Gastroesophageal sphincter (tissue), 3 donors: ENCODE measurements around the gene GBP1.

ENCODE experiments used
- EP300 ChIP-seq: sonication (generic); formaldehyde crosslinking; IDR thresholded peaks from one replicate; pipeline ENCODE4 v1.6.1; 2017; ENCODE audit warnings: antibody characterized with exemption, mild to moderate bottlenecking
- POLR2A ChIP-seq, 2 donors: fragments of 450-650 bp; IDR thresholded peaks; one replicate each; pipeline ENCODE4 v1.6.1; 2017; ENCODE audit warnings: antibody characterized with exemption in 2 of 2, mild to moderate bottlenecking in 2 of 2, moderate library complexity in 1 of 2
- POLR2AphosphoS5 ChIP-seq: sonication (generic); formaldehyde crosslinking; IDR thresholded peaks from one replicate; pipeline ENCODE4 v1.6.1; 2017; ENCODE audit warnings: antibody characterized with exemption
- TF ChIP-seq, protein P1 (sequence below), 4 experiments: fragments of 200-600 bp in 2 of 4; fragments of 450-650 bp in 2 of 4; sonication (generic) in 1 of 4; IDR thresholded peaks; one replicate each; pipeline ENCODE4 v1.5.1; 2017 to 2019; ENCODE audit warnings: antibody characterized with exemption in 4 of 4, mild to moderate bottlenecking in 2 of 4, moderate library complexity in 2 of 4

GRCh38 chr1:89068291-89068690, 3.3 kb upstream of the GBP1 start:
- TF ChIP-seq, protein P1, sequence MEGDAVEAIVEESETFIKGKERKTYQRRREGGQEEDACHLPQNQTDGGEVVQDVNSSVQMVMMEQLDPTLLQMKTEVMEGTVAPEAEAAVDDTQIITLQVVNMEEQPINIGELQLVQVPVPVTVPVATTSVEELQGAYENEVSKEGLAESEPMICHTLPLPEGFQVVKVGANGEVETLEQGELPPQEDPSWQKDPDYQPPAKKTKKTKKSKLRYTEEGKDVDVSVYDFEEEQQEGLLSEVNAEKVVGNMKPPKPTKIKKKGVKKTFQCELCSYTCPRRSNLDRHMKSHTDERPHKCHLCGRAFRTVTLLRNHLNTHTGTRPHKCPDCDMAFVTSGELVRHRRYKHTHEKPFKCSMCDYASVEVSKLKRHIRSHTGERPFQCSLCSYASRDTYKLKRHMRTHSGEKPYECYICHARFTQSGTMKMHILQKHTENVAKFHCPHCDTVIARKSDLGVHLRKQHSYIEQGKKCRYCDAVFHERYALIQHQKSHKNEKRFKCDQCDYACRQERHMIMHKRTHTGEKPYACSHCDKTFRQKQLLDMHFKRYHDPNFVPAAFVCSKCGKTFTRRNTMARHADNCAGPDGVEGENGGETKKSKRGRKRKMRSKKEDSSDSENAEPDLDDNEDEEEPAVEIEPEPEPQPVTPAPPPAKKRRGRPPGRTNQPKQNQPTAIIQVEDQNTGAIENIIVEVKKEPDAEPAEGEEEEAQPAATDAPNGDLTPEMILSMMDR (IDR thresholded peaks at IDR 0.05), result no peak
- TF ChIP-seq POLR2A (IDR thresholded peaks at IDR 0.05) (no peak), EP300 (no peak), POLR2AphosphoS5 (no peak)
